HG03558 (cell line): ENCODE data around the gene CFAP69.

Source experiments
- ATAC-seq: cut with Tn5 transposase; IDR thresholded peaks from one replicate; pipeline ENCODE4 v1.9.1; 2021; ENCODE audit warnings: moderate number of reproducible peaks; ENCODE audit not compliant: unreplicated experiment; ENCODE audit errors: extremely low read depth

The CFAP69 gene

DNA sequence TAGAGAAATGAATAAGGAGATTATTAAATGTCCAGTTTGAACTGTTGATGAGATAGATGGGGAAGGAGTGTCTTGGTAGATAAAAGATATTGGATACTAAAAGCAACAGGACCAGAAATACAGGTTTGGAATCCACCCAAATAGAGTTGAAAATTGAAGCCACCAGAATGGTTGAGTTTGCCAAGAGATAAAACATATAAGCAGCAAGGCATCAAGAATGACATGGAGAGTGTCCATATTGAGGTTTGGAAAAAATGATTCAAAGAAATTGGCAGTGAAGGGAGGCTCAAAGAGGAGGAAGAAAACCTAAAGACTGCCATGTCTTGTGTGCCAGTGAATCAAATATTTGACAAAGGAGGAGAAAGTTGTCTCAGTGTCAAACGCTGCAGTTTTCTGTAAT is 24.2 kb downstream of the CFAP69 start:
- ATAC-seq, result no peak

- no peak for ATAC-seq
Observed at GRCh38 chr7:90270431-90271178, 25.6 kb downstream of the CFAP69 start.

- ATAC-seq, result no peak
Observed at GRCh38 chr7:90271753-90272152, 26.8 kb downstream of the CFAP69 start.

- no peak for ATAC-seq
Observed at GRCh38 chr7:90272242-90272641, 27.3 kb downstream of the CFAP69 start.

- ATAC-seq, result no peak
Observed at GRCh38 chr7:90274161-90274560, 29.2 kb downstream of the CFAP69 start.

DNA sequence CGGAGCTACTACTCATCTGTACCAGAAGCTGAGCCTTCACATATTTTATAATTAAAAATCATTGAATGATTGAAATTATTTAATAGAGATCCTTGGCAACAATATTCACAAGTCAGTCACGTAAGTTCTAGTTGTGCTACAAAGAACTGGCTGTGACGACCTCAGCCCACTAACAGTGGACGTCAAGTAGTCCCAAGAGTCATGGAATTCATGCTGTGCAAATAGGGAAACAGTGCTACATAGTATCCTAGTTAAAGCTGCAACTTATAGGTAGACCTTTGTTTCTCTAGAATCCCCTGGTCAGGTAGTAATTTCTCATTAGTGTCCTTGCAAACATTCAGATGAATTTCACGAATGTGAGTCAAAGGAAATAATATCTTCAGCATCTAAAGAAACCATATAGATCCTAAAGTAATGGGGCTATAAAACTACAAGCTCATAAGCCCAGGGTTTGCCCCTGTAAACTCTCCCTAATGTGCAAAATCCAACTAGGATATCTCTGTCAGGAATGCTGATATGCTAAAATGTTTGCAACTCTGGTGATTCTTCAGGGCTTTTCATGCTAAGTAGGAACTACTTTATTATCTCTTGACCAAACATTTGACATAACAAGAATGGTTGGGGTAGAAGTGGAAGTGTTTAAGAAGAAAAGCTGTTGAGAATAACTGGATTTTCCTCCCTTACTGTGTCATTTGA is 31.2 kb downstream of the CFAP69 start:
- ATAC-seq, result no peak

- no peak for ATAC-seq
Observed at GRCh38 chr7:90288154-90288553, 43.2 kb downstream of the CFAP69 start.

- ATAC-seq, result no peak
Observed at GRCh38 chr7:90290244-90291113, 45.5 kb downstream of the CFAP69 start.

- peak; percentile 70 for ATAC-seq
Observed at GRCh38 chr7:90298145-90299038, 53.4 kb downstream of the CFAP69 start.

GRCh38 chr7:90303241-90303640 is 58.3 kb downstream of the CFAP69 start:
- no peak for ATAC-seq

DNA sequence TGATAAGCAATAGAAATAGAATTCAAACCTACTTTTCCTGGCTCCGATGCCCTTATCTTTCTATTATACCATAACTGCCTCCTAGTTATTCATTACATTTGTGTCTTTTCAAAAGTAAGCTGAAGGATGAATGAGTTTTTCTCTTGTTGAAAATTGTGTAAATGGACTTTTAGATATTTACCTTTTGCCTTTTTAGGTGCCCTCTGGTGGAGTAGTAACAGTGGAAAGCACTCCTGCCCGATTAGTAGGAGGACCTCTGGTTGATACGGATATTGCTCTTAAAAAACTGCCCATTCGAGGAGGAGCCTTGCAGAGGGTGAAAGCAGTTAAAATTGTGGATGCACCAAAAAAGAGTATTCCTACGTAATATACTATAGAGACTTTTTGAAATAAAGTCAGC is 64.9 kb downstream of the CFAP69 start:
- no peak for ATAC-seq

DNA sequence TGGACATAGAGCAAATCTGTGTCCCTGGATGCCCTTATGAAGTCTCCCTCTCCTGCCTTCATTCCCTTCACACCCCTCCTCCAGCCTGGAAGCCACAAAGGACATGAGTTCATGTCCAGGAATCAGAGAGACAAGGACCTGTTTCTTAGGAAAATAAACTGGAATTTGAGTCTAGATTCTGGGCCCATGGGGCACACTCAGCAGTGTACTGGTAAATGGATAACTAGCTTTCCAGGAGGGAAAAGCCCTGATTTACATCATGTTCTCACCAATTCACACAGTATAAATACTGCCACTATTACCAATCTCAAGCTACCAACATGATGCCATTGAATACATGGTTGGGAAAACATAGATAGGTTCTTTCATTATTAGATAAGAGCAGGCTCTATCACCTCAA is 66.2 kb downstream of the CFAP69 start:
- no peak for ATAC-seq

GRCh38 chr7:90312745-90313144 is 67.8 kb downstream of the CFAP69 start:
- ATAC-seq, result no peak

DNA sequence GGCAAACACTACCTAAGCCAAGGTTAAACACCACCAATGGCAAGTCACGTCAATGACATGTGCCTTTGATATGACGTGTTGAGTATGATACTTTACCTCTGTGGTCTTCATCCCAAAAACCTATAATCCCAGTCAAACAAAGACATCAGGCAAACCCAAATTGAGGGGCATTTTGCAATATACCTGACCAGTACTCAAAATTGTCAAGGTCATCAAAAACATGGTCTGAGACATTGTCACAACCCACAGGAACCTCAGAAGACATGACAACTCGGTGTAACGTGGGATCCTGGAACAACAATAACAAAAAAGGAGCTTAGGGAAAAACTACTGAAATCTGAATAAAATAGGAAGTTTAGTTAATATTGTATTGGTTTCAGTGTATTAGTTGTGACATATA is 68.9 kb downstream of the CFAP69 start:
- no peak for ATAC-seq

DNA sequence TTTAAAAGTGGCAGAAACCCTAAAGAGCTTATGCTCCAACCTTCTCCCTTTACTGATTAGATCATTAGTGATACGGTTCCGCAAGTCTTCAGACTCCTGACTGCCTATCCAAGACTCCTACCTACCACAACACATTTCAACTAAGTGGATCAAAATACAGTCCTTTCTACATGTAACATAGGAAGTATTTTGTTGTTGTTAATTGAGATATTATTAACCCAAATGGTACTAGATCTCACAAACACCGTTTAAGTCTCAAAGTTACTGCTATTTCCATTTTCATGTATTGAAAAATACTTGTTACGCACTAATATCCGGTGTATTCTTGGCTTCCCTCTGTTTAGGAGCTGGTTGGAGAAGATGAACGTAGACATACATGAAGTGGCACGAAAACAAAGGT is 75.0 kb downstream of the CFAP69 start:
- ATAC-seq, result no peak

- ATAC-seq, result no peak
Observed at GRCh38 chr7:90320418-90320800, 75.4 kb downstream of the CFAP69 start.

DNA sequence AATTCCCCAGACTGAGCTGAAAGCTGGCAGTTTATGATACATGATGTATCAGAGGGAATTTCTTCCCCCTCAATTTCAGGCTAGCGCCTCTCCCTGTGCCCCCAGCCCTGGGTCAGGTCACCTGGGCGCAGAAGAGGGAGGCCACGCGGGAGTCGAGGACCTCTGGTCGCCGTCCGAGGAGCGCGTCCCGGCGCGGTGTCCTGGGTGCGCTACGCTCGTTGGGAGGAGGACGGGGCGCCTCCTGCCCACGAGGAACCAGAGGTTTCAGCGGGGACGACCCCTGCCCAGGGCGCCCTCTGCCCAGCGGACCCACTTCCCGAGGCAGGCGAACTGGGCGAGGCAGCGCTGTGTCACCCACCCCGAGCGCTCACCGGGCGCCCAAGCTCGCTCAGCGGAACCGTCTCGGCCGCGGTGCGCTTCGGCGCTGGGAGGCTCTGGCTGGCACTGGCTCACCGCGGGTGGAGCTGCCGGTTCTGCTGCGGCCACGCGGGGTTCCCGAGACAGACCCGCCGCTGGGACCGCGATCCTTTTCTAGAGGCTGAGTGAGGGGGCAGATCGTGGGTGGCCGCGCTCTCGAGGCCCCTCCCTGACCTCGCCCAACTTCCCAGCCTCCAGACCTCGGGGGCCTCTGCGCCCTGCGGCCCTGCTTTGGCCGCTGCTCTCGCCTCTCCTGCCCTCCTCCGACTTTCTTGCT is 76.0 kb downstream of the CFAP69 start, which contains the start of gene FAM237B:
Gene FAM237B (minus strand): TSS at position 504 of the 694 bp plus-strand sequence. CDS start 1,556 bp downstream, outside the sequence.
- no peak for ATAC-seq

DNA sequence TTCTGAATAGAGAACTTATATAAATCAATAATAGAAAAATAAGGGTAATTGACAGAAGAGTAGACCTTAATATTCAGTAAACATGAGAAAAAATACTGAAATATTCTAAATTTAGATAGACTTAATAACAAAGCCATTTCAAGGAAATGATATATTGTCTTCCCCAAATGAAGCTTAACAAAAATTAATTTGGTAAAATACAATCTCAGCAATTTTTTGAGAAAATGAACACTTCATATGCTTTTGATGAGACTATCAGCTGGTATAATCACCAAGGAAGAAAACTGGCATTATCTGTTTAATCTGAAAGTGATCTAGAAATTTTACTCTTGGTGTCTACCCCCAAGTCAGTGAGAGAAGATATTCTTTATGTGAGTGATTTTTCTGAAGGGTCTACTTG is 77.9 kb downstream of the CFAP69 start:
- ATAC-seq, result no peak

DNA sequence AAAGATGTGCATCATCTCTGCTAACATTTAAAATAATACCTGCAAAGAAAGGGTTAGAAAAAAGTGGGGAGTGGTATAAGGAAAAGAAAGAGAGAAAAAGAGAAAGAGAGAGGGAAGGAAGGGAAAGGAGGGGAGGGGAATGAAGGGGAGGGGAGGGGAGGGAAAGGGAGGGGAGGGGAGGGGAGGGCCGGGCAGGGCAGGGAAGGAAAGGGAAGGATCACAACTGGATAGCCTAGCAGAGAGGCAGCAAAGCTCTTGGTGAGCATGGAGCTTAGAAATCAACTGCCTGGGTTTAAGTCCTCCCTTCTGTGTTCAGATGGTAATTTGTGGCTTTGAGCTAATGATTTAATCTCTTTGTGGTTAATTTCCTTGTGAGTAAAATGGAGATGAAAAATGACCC is 81.5 kb downstream of the CFAP69 start:
- no peak for ATAC-seq
